Right cardiac atrium (tissue), 5 donors: ENCODE data around the gene CCNDBP1. TPM values are rescaled to one million over a fixed set of nuclear protein-coding genes. Genes with fewer than 3 reads are reported as not detected.
A peak's percentile ranks its signal among the peaks of the same experiment; 100 is the strongest.
"Not testable (repeated sequence)": the region's sequence is repeated elsewhere in the genome, so short reads cannot be mapped to it uniquely, and the experiment has no call there.

Source experiments
- ATAC-seq, 2 donors: fragments of 200-7000 bp; cut with Tn5 transposase; one replicate each; pipeline versions ENCODE4 v1.8.0 to v1.9.1; 2020; ENCODE audit warnings: moderate library complexity in 2 of 2, mild to moderate bottlenecking in 1 of 2
- DNase-seq, 3 donors: peaks; one replicate each; pipeline ENCODE4 v3.0.0-alpha.2; 2020
- H3K27ac ChIP-seq: one replicate; pipeline ENCODE4 v1.5.1; 2013; ENCODE audit warnings: mild to moderate bottlenecking, low read length, control low read depth, moderate library complexity
- H3K27me3 ChIP-seq: one replicate; pipeline ENCODE4 v1.6.1; 2013; ENCODE audit not compliant: control insufficient read depth, insufficient read depth
- H3K4me1 ChIP-seq: one replicate; pipeline ENCODE4 v1.6.1; 2013; ENCODE audit warnings: low read length; ENCODE audit not compliant: control insufficient read depth, insufficient read depth
- H3K4me3 ChIP-seq: one replicate; pipeline ENCODE4 v1.5.1; 2013; ENCODE audit warnings: low read length, control low read depth
- H3K9me3 ChIP-seq: one replicate; pipeline ENCODE4 v1.6.1; 2013; ENCODE audit warnings: low read length; ENCODE audit not compliant: control insufficient read depth
- WGBS: extraction: QIAGEN DNeasy Blood & Tissue Kit; methylation state at CpG from one replicate; pipeline ENCODE4 v1.1.7; 2013; 5-methylcytosine and 5-hydroxymethylcytosine counted together
- intact Hi-C, 4 donors: fragments of 100-400 bp; cut with DNase I; formaldehyde crosslinking; loops; one replicate each; pipeline versions ENCODE4 v1.11.0 to v1.14.0; 2022 to 2023
- polyA plus RNA-seq: library from polyadenylated mRNA; stranded (reverse); fragments of 200-250 nt; gene quantifications from one replicate; pipeline ENCODE4 v1.2.3, GENCODE V29; 2013
- total RNA-seq, 4 donors: library from RNA; stranded (reverse); fragmentation: NEBNext Ultra II Directional; extraction: Animal tissue kit (Norgen Biotek cat#: 25700); gene quantifications; one replicate each; pipeline ENCODE4 v1.2.1, GENCODE V29; 2021
- donor health status: healthy with polysubstance abuse.
- donor health status: DM: no; HTN: yes; CAD: no.
- donor health status: DM: no; HTN: no; CAD: no.
- donor health status: DM: no; HTN: yes; CAD: no; lungs with severe emphysema.
- donor health status: DM: yes; HTN: yes; CAD: no.

Gene CCNDBP1
- total and polyA plus RNA-seq, 5 donors, result 41.4 to 55.6 (median 51.8) TPM

- H3K27me3 ChIP-seq, result no peaks in the 10 kb centered on the region
- H3K27ac ChIP-seq, result no peak overlapping the region
- intact Hi-C loops, result no loop called here
- no peak overlapping the region for H3K4me3 ChIP-seq
- H3K4me1 ChIP-seq, result no peaks in the 10 kb centered on the region
- DNase-seq, result no peak
- no peaks in the 10 kb centered on the region for H3K9me3 ChIP-seq
- 45% methylated on average over 13 of the region's 13 CpGs for WGBS
- ATAC-seq, result no peak
Measured at GRCh38 chr15:43218908-43219706, 33.9 kb downstream of the CCNDBP1 start.

DNA sequence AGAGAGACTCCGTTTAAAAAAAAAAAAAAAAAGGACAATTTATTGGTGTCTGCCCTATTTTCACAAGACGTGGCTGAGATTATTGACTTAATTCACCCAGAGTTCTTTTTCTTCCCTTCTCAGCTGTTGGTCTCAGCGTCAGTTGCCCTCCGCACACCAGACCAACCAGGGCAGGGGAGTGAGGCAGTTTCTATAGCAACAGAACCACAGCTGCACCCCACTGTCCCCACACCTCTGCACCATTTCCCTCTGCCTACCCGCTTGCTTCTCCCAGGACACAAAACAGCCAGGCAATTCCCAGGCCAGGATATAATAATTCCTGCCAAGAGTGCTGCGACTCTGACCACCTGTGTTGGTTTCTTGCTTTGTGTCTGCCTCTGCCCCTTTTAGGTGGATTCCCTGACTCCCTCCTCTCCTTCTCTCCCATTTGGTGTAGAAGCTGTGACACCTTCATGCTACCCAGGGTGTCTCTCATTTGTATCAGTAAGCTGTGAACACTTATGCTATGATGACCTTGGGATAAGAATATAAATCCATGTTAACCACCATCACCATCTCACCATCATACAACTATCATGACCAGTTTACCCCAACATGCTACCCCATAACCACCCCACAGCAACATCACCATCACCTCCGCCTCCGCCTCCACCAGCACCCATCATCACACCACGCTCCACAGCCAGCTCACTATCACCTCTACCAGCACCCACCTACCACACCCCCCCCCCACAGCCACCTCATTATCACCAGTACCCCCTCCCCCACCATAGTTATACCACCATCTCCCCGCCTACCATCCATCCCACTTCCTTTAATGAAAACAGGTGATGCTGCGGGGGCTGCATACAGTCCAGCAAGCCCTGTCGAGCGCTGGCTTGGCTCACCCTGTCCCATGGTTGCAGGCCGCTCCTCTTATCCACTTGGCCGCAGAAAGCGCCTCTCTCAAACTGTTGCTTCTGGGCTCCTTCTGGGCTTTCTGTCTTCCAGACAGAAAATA lies 35.0 kb downstream of the CCNDBP1 start:
- no peaks in the 10 kb centered on the region for H3K9me3 ChIP-seq
- H3K27me3 ChIP-seq, result no peaks in the 10 kb centered on the region
- ATAC-seq (no peak), DNase-seq (no peak)
- no peak overlapping the region for H3K4me3 ChIP-seq
- intact Hi-C loops, result no loop called here
- H3K4me1 ChIP-seq, result no peaks in the 10 kb centered on the region
- 82% methylated on average over 16 of the region's 16 CpGs for WGBS
- H3K27ac ChIP-seq, result no peak overlapping the region

GRCh38 chr15:43220991-43221403 lies 35.8 kb downstream of the CCNDBP1 start, which contains the start of gene EPB42:
EPB42 (minus strand) TSS chr15:43221018; CDS start chr15:43220825, 193 bp downstream.
- no peak for DNase-seq
- 51% methylated on average over 3 of the region's 3 CpGs for WGBS
- ATAC-seq, result no peak
- H3K4me3 ChIP-seq, result no peak within 1 kb of the TSS
- intact Hi-C loops, result no loop called here
- no peaks in the 10 kb centered on the region for H3K27me3 ChIP-seq
- H3K9me3 ChIP-seq, result no peaks in the 10 kb centered on the region
- H3K27ac ChIP-seq, result no peak within 1 kb of the TSS
- H3K4me1 ChIP-seq, result no peaks in the 10 kb centered on the region

GRCh38 chr15:43221422-43221821 lies 36.2 kb downstream of the CCNDBP1 start:
- no peaks in the 10 kb centered on the region for H3K4me1 ChIP-seq
- WGBS, result 78% methylated on average over 1 of the region's 1 CpG
- H3K4me3 ChIP-seq, result no peak overlapping the region
- intact Hi-C loops, result no loop called here
- no peak overlapping the region for H3K27ac ChIP-seq
- no peak for ATAC-seq
- no peaks in the 10 kb centered on the region for H3K9me3 ChIP-seq
- no peaks in the 10 kb centered on the region for H3K27me3 ChIP-seq
- no peak for DNase-seq

DNA sequence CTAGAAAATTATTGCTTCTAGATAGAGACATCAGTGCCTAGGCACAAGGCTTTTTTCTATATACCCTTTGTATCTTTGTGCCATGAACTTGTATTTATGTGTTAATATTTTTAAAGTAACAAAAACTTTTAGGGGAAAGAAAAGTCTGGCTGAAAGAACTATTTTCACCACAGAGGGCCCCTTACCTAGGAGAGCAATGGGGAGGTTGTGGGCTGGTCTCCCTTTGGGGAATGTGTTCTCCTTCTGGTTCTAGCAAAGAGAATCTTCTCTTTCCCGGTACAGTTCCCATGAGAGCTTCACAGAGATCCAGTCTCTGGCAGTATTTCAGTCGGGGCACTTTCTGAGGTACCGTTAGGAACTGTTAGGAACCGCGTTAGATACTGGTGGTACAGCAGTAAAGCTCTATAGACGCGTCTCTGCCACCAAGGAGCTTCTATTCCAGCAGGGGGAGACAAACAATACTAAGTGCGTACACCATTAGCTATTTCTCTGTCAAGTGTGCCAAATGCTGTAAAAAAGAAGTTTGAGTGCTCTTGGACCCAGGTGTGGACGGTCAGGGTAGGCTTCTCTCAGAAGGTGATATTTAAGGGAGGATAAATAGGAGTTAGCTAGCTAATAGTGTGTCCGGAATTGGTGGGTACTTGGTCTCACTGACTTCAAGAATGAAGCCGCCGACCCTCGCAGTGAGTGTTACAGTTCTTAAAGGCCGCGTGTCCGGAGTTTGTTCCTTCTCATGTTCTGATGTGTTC lies 40.2 kb downstream of the CCNDBP1 start:
- no peaks in the 10 kb centered on the region for H3K9me3 ChIP-seq
- no peak overlapping the region for H3K4me3 ChIP-seq
- H3K4me1 ChIP-seq, result no peaks in the 10 kb centered on the region
- intact Hi-C loops, result loop anchor here in 3 of 4 donors (2.0 to 5.0 kb wide), 3 partner anchors 59 to 62 kb away; no protein-coding TSS in a partner anchor
- peak; percentile 84 to 85 for ATAC-seq
- no peak overlapping the region for H3K27ac ChIP-seq
- no peaks in the 10 kb centered on the region for H3K27me3 ChIP-seq
- DNase-seq, result no peak
- 48% methylated on average over 16 of the region's 16 CpGs for WGBS

DNA sequence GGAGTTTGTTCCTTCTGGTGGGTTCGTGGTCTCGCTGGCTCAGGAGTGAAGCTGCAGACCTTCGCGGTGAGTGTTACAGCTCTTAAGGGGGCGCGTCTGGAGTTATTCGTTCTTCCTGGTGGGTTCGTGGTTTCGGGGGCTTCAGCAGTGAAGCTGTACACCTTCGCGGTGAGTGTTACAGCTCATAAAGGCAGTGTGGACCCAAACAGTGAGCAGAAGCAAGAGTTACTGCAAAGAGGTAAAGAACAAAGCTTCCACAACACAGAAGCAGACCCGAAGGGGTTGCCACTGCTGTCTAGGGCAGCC lies 40.7 kb downstream of the CCNDBP1 start:
- DNase-seq, H3K4me1 ChIP-seq, H3K4me3 ChIP-seq, H3K27me3 ChIP-seq, H3K27ac ChIP-seq, ATAC-seq, H3K9me3 ChIP-seq: not testable (repeated sequence)
- 88% methylated on average over 12 of the region's 12 CpGs for WGBS
- intact Hi-C loops, result loop anchor here in 3 of 4 donors (2.0 to 5.0 kb wide), 3 partner anchors 59 to 61 kb away; no protein-coding TSS in a partner anchor

GRCh38 chr15:43226436-43227305 lies 41.5 kb downstream of the CCNDBP1 start:
- intact Hi-C loops, result loop anchor here in 1 of 4 donors (5.0 kb wide), 1 partner anchor 61 kb away; no protein-coding TSS in a partner anchor
- H3K27me3 ChIP-seq, result no peaks in the 10 kb centered on the region
- H3K27ac ChIP-seq, result no peak overlapping the region
- no peak overlapping the region for H3K4me3 ChIP-seq
- no peaks in the 10 kb centered on the region for H3K4me1 ChIP-seq
- DNase-seq (no peak), ATAC-seq (no peak)
- H3K9me3 ChIP-seq, result no peaks in the 10 kb centered on the region
- 96% methylated on average over 57 of the region's 57 CpGs for WGBS

DNA sequence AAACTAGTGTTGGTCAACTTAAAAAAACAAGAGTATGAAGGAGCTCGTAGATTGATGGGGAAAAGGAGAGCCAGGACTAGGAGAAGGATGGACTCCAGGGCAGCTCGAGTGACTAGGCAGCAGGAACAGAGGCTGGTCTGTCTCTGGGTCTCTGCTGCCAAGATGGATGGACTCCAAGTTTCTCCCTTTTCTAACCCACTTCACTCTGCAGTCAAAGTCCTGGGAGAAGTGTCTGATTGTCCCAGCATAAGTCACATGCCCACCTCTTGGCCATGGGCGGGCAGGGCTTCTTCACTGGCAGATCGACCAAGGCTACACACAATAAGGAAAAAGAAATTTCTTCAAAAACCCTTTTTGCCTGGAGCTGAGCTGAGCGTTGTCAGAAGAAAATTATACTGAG lies 44.8 kb downstream of the CCNDBP1 start:
- H3K27ac ChIP-seq, result no peak overlapping the region
- intact Hi-C loops, result loop anchor here in 1 of 4 donors (5.0 kb wide), 1 partner anchor 57 kb away; no protein-coding TSS in a partner anchor
- DNase-seq (peak in 1 of 3 donors; percentile 55), ATAC-seq (peak; percentile 64 to 68)
- H3K27me3 ChIP-seq, result no peaks in the 10 kb centered on the region
- H3K4me1 ChIP-seq, result no peaks in the 10 kb centered on the region
- WGBS, result 60% methylated on average over 5 of the region's 5 CpGs
- H3K9me3 ChIP-seq, result no peaks in the 10 kb centered on the region
- H3K4me3 ChIP-seq, result no peak overlapping the region

GRCh38 chr15:43230640-43231115 lies 45.5 kb downstream of the CCNDBP1 start:
- Histone ChIP-seq H3K4me3 (no peak overlapping the region), H3K27ac (no peak overlapping the region), H3K4me1 (no peaks in the 10 kb centered on the region), H3K27me3 (no peaks in the 10 kb centered on the region), H3K9me3 (no peaks in the 10 kb centered on the region)
- WGBS, result 35% methylated on average over 2 of the region's 2 CpGs
- intact Hi-C loops, result no loop called here
- DNase-seq (no peak), ATAC-seq (no peak)
